ENCODE data around the gene RRP15.

- TF ChIP-seq CTCF (IDR thresholded peaks at IDR 0.05), result no peak
- no peak for TF ChIP-seq EZH2 (IDR thresholded peaks at IDR 0.05)
Measured at GRCh38 chr1:218350035-218350525, 65.0 kb downstream of the RRP15 start.

All from neural progenitor cell (in vitro differentiated cells).